ENCODE data around the gene ZNF394.

GRCh38 chr7:99504281-99504602 is 4.2 kb upstream of the ZNF394 start:
- TF ChIP-seq CTCF (conservative IDR thresholded peaks at IDR 0.05; ENCODE audit: low read depth, low read length), result no peak
- no peak for TF ChIP-seq POLR2A (IDR thresholded peaks at IDR 0.05; ENCODE audit: low read depth, low read length)
- no peak for TF ChIP-seq ELK1 (IDR thresholded peaks at IDR 0.05; ENCODE audit: borderline replicate concordance, low read depth, low read length)
- no peak; the same call in 1 of the 2 replicates for TF ChIP-seq CEBPB (IDR thresholded peaks at IDR 0.05; ENCODE audit: low read depth, low read length)
- no peak for TF ChIP-seq BHLHE40 (IDR thresholded peaks at IDR 0.05; ENCODE audit: low read depth, low read length)
- no peak for TF ChIP-seq RFX5 (IDR thresholded peaks at IDR 0.05; ENCODE audit: low read depth, low read length)
